ENCODE data around the gene UBE2G1. TPM values are rescaled to one million over a fixed set of nuclear protein-coding genes. Genes with fewer than 3 reads are reported as not detected.

Gene UBE2G1
- total and polyA plus RNA-seq, 4 donors: 8.0 to 47.5 (median 34.4) TPM

GRCh38 chr17:4333041-4333440 lies 33.4 kb downstream of the UBE2G1 start:
- no peak overlapping the region for H3K27ac ChIP-seq (ENCODE audit: low read depth in 1 of 2, low read length in 1 of 2)
- no peak for TF ChIP-seq CTCF (IDR thresholded peaks at IDR 0.05; ENCODE audit: control extremely low read depth, extremely low read depth)
- H3K9ac ChIP-seq (ENCODE audit: insufficient read depth in 1 of 2, low read length in 2 of 2): no peak overlapping the region
- H3K36me3 ChIP-seq (ENCODE audit: control insufficient read depth in 4 of 4, insufficient read depth in 4 of 4, low read length in 4 of 4): no peaks in the 10 kb centered on the region
- no peaks in the 10 kb centered on the region for H3K27me3 ChIP-seq (ENCODE audit: control insufficient read depth in 3 of 3, insufficient read depth in 3 of 3, low read length in 2 of 3)
- WGBS, 2 donors: 92 to 94% methylated on average over 9 of the region's 9 CpGs
- DNase-seq: no peak
- ATAC-seq (ENCODE audit: insufficient read depth, low FRiP score): no peak
- no peak overlapping the region for H3K4me3 ChIP-seq
- no peaks in the 10 kb centered on the region for H3K9me3 ChIP-seq (ENCODE audit: control insufficient read depth in 4 of 4, insufficient read depth in 3 of 4, low read length in 3 of 4)
- peaks cover 7 to 18% (median 8%) of the 10 kb centered on the region in 5 donors for H3K4me1 ChIP-seq (ENCODE audit: control insufficient read depth in 5 of 5, insufficient read depth in 5 of 5, low read length in 5 of 5)

GRCh38 chr17:4332296-4332970 lies 34.0 kb downstream of the UBE2G1 start:
- Histone ChIP-seq H3K9me3 (ENCODE audit: control insufficient read depth in 4 of 4, insufficient read depth in 3 of 4, low read length in 3 of 4) (no peaks in the 10 kb centered on the region), H3K4me3 (no peak overlapping the region), H3K9ac (ENCODE audit: insufficient read depth in 1 of 2, low read length in 2 of 2) (no peak overlapping the region), H3K27ac (ENCODE audit: low read depth in 1 of 2, low read length in 1 of 2) (no peak overlapping the region), H3K4me1 (ENCODE audit: control insufficient read depth in 5 of 5, insufficient read depth in 5 of 5, low read length in 5 of 5) (peaks cover 8 to 18% (median 11%) of the 10 kb centered on the region in 5 donors), H3K27me3 (ENCODE audit: control insufficient read depth in 3 of 3, insufficient read depth in 3 of 3, low read length in 2 of 3) (no peaks in the 10 kb centered on the region), H3K36me3 (ENCODE audit: control insufficient read depth in 4 of 4, insufficient read depth in 4 of 4, low read length in 4 of 4) (no peaks in the 10 kb centered on the region)
- WGBS, 2 donors: 71 to 88% methylated on average over 6 of the region's 6 CpGs
- no peak for TF ChIP-seq CTCF (IDR thresholded peaks at IDR 0.05; ENCODE audit: control extremely low read depth, extremely low read depth)
- DNase-seq (no peak), ATAC-seq (ENCODE audit: insufficient read depth, low FRiP score) (no peak)

GRCh38 chr17:4331614-4332013 lies 34.9 kb downstream of the UBE2G1 start:
- Histone ChIP-seq H3K4me1 (ENCODE audit: control insufficient read depth in 5 of 5, insufficient read depth in 5 of 5, low read length in 5 of 5) (peaks cover 8 to 20% (median 11%) of the 10 kb centered on the region in 5 donors), H3K27ac (ENCODE audit: low read depth in 1 of 2, low read length in 1 of 2) (no peak overlapping the region), H3K9me3 (ENCODE audit: control insufficient read depth in 4 of 4, insufficient read depth in 3 of 4, low read length in 3 of 4) (no peaks in the 10 kb centered on the region), H3K9ac (ENCODE audit: insufficient read depth in 1 of 2, low read length in 2 of 2) (no peak overlapping the region), H3K27me3 (ENCODE audit: control insufficient read depth in 3 of 3, insufficient read depth in 3 of 3, low read length in 2 of 3) (no peaks in the 10 kb centered on the region), H3K36me3 (ENCODE audit: control insufficient read depth in 4 of 4, insufficient read depth in 4 of 4, low read length in 4 of 4) (no peaks in the 10 kb centered on the region), H3K4me3 (no peak overlapping the region)
- no peak for TF ChIP-seq CTCF (IDR thresholded peaks at IDR 0.05; ENCODE audit: control extremely low read depth, extremely low read depth)
- no peak for ATAC-seq (ENCODE audit: insufficient read depth, low FRiP score)
- WGBS, 2 donors: 79 to 87% methylated on average over 7 of the region's 7 CpGs
- DNase-seq: peak; percentile 35 to 57 (median 45)

GRCh38 chr17:4329838-4330237 lies 36.6 kb downstream of the UBE2G1 start:
- no peak for TF ChIP-seq CTCF (IDR thresholded peaks at IDR 0.05; ENCODE audit: control extremely low read depth, extremely low read depth)
- Histone ChIP-seq H3K27me3 (ENCODE audit: control insufficient read depth in 3 of 3, insufficient read depth in 3 of 3, low read length in 2 of 3) (no peaks in the 10 kb centered on the region), H3K9me3 (ENCODE audit: control insufficient read depth in 4 of 4, insufficient read depth in 3 of 4, low read length in 3 of 4) (peaks cover 0 to 5% (median 0%) of the 10 kb centered on the region in 4 donors), H3K9ac (ENCODE audit: insufficient read depth in 1 of 2, low read length in 2 of 2) (no peak overlapping the region), H3K4me3 (no peak overlapping the region), H3K36me3 (ENCODE audit: control insufficient read depth in 4 of 4, insufficient read depth in 4 of 4, low read length in 4 of 4) (no peaks in the 10 kb centered on the region), H3K4me1 (ENCODE audit: control insufficient read depth in 5 of 5, insufficient read depth in 5 of 5, low read length in 5 of 5) (peaks cover 8 to 18% (median 11%) of the 10 kb centered on the region in 5 donors), H3K27ac (ENCODE audit: low read depth in 1 of 2, low read length in 1 of 2) (no peak overlapping the region)
- no peak for ATAC-seq (ENCODE audit: insufficient read depth, low FRiP score)
- 61 to 84% methylated on average over 7 of the region's 7 CpGs for WGBS, 2 donors
- no peak for DNase-seq

Data from lung (tissue), 12 donors.